GM19455 (cell line): ENCODE results near the gene LRRC8D.

Experiments used
- ATAC-seq: cut with Tn5 transposase; IDR thresholded peaks from one replicate; pipeline ENCODE4 v1.9.1; 2021; ENCODE audit not compliant: unreplicated experiment

Gene LRRC8D

DNA sequence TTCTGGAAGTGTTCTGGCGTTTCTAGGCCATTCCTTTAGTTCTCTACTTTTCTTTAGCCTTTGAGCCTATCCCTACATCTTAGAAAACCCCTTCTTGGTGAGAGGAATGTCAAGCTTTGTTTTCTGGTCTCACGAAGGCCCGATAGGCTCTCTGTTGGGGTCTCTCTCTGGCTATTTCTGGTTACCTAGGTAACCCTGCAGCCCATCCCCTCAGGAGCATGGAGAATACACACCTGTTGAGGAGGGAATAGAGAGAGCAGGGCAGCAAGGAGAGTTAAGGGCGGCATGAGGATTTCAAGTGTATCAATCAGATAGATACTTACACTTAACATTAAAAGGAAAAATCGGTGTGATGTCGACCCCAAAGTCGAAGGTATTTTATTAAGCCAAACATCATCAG, 45.7 kb downstream of the LRRC8D start:
- no peak for ATAC-seq

DNA sequence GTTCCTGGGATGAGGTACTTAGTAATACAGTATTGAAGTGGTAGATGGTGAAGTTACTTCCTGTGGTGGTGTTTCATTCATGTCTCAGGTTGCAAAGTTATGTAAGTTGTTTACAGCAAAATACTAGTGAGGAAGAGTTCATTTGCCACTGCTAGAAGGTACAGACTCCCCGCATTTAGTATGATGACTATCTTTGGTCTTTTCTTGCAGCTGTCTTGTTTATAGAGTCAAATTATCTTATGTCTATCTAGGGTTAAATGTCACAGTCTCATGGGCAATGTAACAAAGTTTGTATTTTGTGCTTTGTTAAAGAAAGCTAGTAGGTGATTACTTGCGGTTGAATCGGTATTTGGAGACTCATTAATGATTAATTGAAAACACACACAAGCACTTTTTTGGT, 50.2 kb downstream of the LRRC8D start:
- ATAC-seq, result no peak

DNA sequence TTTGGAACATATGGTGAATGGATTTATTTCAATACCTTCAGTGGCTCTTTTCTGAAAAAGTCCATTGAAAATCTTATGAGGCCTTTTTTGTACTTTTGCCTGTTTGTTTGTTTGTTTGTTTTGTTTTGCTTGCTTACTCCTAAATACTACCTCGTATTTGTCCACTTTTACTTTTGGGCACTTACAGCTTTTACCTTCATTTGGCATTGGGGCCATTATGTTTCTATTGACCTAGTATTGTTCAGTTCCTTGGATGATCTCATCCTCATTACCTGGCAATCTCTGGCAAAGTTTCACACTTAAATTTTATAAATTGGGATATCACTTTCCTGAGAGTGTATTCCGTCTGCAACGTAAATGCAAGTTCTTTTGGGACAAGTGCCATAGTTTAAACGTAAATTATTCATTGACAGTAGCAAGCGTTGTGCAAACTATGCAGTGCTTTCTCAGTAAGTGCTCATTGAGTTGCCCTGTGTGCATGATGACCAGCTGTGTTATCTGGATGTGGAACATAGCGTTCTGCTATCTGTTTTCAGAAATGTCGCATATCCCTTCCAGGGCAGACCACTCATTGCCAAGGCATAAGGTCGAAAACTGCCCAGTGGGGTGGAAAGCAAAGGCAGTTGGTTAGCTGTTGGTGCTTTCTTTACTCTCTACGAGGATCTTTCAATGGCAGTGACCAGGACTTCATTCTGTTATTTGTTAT, 51.1 kb downstream of the LRRC8D start:
- no peak for ATAC-seq

DNA sequence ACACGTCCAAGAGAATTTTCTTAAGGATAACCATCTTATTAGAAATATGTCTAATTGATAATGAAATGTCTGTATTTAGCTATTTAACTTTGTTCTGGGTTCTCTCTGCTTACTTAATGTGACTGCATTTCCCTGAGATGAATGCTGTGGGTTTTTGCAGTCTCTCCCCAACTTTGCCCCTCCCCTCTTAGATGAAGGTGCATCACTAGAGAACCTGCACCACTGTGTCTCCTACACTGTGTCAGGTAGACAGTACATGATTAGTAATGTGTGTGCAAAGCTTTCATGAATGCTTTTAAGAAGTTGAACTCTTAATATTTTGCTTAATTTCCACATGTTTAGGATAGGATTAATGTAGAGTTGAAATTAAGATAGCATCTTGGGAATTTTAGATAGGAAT, 51.7 kb downstream of the LRRC8D start:
- no peak for ATAC-seq

GRCh38 chr1:89873288-89873687, 52.5 kb downstream of the LRRC8D start:
- no peak for ATAC-seq

DNA sequence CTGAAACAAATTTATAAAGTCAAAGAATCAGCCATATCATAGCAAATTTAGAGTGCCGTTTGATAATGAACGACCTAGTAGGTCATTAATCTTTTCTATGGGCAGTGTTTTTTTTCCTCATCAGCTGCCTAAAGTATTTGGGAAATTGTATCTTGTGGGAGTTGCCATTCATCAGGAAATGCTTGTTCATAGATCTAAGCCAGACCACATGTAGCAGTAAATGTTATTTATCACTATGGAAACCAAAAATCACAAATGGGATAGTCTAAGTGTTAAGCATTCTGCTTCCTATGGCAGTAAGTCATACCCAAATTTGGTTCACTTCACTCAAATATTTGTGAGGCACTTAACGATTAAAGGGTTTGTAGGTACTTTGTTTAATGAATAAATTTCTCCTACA, 52.9 kb downstream of the LRRC8D start:
- ATAC-seq, result no peak

GRCh38 chr1:89876463-89876862, 55.6 kb downstream of the LRRC8D start:
- ATAC-seq, result no peak

DNA sequence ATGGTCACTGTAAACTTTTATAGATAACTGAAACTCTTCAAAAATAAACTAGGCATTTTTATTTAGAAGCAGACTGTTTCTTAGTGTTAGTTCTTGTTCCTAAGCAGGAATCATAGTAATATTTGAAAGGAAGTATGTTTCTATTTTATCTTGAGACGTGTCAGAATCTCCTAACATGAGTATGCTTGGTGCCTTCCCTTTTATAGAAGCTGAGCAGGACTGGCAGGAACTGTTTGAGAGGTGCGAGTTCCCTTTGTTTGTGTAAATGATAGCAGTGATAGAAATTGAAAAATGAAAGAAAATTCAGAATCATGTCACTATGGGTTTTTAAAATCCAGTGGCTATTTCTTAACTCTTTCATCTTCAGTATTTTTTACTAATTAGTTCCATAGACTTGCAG, 56.9 kb downstream of the LRRC8D start:
- no peak for ATAC-seq

GRCh38 chr1:89878256-89878655, 57.4 kb downstream of the LRRC8D start:
- no peak for ATAC-seq

- ATAC-seq, result no peak
Measured at GRCh38 chr1:89880679-89881078, 59.8 kb downstream of the LRRC8D start.

GRCh38 chr1:89881415-89882058, 60.7 kb downstream of the LRRC8D start:
- ATAC-seq, result no peak

GRCh38 chr1:89882348-89883029, 61.7 kb downstream of the LRRC8D start:
- ATAC-seq, result no peak

DNA sequence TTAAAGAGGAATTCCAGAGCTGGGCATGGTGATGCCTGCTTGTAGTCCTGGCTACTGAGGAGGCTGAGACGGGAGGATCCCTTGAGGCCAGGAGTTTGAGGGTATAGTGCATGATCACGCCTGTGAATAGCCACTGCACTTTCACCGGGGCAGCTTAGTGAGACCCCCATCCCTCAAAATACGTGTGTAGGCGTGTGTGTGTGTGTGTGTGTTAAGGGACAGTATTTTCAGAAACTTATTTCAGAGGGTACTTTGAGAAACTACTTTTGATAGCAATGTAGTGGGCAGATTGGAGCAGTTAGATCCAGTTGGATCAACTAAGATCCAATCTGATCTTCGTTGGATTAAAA, 62.2 kb downstream of the LRRC8D start:
- no peak for ATAC-seq

DNA sequence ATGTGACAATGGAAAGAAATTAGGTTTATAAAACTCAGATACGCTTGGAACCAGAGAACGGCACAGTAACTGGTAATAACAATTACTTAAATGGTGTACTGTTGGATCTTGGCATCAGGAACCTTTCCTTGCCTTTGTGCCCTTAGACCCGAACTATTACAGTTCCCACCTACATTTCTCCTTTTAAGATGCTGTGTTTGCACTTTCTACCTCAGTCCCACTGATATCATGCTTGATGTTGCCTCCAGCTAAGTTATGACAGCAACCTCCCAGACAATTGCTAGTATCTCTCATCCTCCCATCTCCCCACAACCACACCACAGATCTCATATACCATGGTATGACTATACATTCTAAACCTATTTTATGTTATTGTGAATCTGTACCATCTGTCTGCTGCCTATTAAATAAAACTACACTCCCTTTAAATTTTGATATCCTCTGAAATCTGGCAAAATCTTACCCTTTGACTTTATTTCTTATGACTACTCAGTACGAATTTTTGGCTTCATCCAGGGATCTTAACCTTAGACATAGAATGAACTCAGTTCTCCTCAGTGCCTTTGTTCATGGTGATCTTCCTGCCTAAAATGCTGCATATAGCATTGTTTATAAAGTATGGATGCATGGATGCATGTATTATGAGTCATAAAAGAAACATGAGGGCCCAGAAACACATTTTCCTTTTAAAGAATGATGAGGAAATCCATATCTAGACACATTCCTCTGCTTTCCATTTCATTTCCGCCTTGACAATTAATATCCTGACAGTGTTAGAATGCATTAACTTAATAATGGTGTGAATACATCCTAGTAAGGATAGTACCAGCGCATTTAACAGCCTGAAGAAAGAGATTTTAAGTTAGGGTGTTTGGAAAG, 64.1 kb downstream of the LRRC8D start:
- no peak for ATAC-seq

DNA sequence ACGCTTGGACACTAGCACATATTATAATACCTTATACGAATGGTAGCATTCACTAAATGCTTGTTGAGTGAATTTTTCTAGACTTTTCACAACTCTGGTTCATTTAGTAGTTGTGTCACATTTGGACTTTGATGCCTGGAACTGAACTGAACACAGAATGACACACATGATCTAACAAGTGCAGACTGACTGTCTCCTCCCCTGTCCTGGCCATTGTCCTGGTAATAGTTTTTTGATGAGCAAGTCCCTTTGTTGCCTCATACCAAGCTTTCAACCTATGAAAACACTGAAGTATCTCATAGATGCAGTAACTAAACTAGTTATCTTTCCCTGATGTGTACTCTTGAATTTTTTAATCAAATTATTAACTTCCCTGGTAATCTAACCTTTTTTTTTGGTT, 66.4 kb downstream of the LRRC8D start:
- no peak for ATAC-seq

DNA sequence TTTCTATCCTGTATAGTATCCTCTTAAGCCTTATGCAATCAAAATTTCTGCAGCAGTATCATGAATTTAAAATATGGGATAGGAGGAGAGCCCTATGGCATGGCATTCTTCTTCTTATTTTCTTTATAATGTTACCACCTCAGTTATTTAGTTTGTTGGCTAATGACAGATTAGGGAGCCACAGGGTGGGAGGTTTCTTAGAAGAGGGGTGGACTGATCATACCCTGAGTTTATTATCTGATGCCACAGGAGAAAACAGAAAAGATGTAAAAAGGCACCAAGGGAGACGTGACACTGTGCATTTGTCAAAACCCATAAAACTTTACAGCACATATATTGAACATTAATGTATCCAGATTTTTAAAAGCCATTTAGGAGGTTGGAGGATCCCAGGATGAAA, 66.9 kb downstream of the LRRC8D start:
- no peak for ATAC-seq

DNA sequence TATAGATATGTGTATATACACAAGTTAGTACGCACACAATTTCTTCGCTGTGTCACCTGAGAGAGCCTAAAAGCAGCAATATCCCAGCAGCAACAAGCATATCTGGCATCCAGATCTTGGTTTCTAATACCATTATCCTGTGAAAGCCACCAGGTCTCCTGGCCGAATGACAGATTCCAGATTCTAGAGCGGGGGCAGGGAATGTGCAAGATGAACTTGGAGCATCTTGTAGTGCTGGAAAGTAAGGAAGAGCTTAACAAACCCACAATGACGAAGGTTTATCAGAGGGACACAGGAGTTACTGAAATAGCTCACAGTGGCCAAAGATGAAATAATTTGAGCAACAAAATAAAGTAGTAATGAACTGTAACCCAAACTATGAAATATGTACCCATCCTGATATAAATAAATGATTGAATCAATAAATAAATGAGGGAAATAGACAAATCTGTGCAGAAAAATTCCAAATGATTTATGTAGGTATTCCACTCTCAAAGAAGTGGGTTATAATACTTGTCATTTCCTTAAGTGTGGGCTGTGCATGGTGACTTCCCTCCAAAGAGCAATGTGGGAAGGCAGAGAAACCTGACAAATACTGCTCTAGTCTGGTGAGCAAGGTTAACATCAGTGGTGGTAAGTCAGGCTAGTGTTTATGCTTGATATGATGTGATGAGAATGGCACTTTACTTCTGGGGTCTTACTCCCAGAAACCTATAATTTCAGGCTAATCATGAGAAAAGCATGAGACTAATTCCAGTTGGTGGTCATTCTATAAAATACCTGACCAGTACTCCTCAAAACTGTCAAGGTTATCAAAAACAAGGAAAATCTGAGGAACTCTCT, 67.9 kb downstream of the LRRC8D start:
- no peak for ATAC-seq

DNA sequence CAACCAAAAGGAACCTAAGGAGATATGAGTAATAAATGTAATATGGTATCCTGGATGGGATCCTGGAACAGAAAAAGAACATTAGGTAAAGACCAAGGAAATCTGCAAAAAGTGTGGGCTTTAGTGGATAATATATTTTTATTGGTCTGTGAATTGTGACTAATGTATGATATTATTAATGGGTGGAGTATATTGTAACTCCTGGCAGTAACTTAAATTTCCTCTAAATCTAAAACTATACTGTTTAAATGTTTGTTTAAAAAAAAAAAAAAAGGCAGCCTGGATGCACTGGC, 68.4 kb downstream of the LRRC8D start:
- ATAC-seq, result no peak

DNA sequence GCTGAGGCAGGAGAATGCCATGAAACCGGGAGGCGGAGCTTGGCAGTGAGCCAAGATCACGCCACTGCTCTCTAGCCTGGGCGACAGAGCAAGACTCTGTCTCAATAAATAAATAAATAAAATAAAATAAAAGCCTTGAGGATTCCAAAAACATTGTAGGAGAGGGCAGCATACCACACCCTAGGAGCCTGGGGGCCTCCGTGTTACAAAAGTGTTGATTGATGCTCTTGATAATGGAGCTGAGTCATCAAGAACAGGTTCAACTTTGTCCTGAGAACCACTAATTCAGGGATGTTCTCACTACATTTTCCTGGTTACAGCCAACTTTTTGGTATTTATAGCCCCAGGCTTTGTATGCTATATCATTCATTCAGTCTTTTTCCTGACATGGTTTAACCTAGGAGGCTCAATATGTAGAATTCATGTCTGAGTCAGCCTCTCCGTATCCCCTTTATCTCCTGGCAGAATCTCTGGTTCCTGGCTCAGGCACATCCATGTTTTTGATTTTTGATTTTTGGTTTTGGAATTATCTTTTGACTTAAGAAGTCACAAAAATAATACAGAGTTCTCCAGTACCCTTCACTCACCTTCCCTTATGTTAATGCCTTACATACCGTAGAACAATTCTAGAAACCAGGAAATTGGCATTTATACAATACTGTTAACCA, 69.4 kb downstream of the LRRC8D start:
- ATAC-seq, result no peak

GRCh38 chr1:89892816-89893215, 72.0 kb downstream of the LRRC8D start:
- ATAC-seq, result no peak
